K562 (cell line): ENCODE results near the gene ARL3. TPM values are rescaled to one million over a fixed set of nuclear protein-coding genes. Genes with fewer than 3 reads are reported as not detected.

Experiments
- ESRRA ChIP-seq: fragments of 450-650 bp; IDR thresholded peaks from 2 replicates; pipeline ENCODE4 v1.6.1; 2014; ENCODE audit warnings: low read depth, mild to moderate bottlenecking, moderate library complexity, borderline replicate concordance
- FIP1L1 ChIP-seq: fragments of 200-400 bp; formaldehyde crosslinking; IDR thresholded peaks from 2 replicates; pipeline ENCODE4 v1.6.1; 2018; ENCODE audit warnings: mild to moderate bottlenecking, low read depth, low read length; ENCODE audit not compliant: poor library complexity, severe bottlenecking
- GABPA ChIP-seq: fragments of 200-800 bp; sonication (Bioruptor generic); conservative IDR thresholded peaks from 2 replicates; pipeline ENCODE4 v1.6.1; 2016; ENCODE audit warnings: low read depth, missing genetic modification characterization, missing compliant biosample characterization
- GABPB1 ChIP-seq: sonication (generic); formaldehyde crosslinking; IDR thresholded peaks from 2 replicates; pipeline ENCODE4 v1.8.0; 2022; ENCODE audit warnings: mild to moderate bottlenecking, missing genetic modification reagents
- HDGF ChIP-seq: fragments of 450-650 bp; IDR thresholded peaks from 2 replicates; pipeline ENCODE4 v1.6.1; 2016
- RB1 ChIP-seq: fragments of 450-650 bp; IDR thresholded peaks from 2 replicates; pipeline ENCODE4 v1.6.1; 2017; ENCODE audit warnings: low read depth, mild to moderate bottlenecking
- TAF1 ChIP-seq: IDR thresholded peaks from 2 replicates; pipeline ENCODE4 v1.6.1; 2011; ENCODE audit warnings: mild to moderate bottlenecking, low read length, moderate library complexity; ENCODE audit not compliant: insufficient read depth, control insufficient read depth, severe bottlenecking; ENCODE audit errors: extremely low read depth
- polyA plus RNA-seq, 8 experiments: library from polyadenylated mRNA; depleted of rRNA in 4 of 8; stranded (reverse) in 5 of 8; unstranded in 3 of 8; fragments of >200 nt; fragmentation: Nextera tagmentation in 2 of 8; fragmentation: Illumina TruSeq in 1 of 8; extraction: Ambion mirVana in 2 of 8; extraction: Trizol in 1 of 8; gene quantifications; 2 replicates each; pipeline versions ENCODE4 v1.2.1 to v1.2.3, GENCODE V29; 2011 to 2014; ENCODE audit warnings: inconsistent platforms in 1 of 8, missing spikeins in 1 of 8
- total RNA-seq, 7 experiments: library from RNA; depleted of rRNA in 6 of 7; stranded (reverse); fragments of >200 nt in 6 of 7; fragmentation: Illumina TruSeq in 2 of 7; extraction: Trizol in 2 of 7; gene quantifications; 2 replicates each; pipeline versions ENCODE4 v1.2.1 to v1.2.3, GENCODE V29; 2011 to 2021; ENCODE audit warnings: low replicate concordance in 1 of 7
- TF ChIP-seq, protein P1 (sequence below), 2 experiments: fragments of 450-650 bp in 1 of 2; sonication (generic) in 1 of 2; formaldehyde crosslinking in 1 of 2; IDR thresholded peaks; 2 replicates each; pipeline versions ENCODE4 v1.7.1 to v1.9.0; 2016 to 2022; ENCODE audit warnings: inconsistent platforms in 1 of 2, mild to moderate bottlenecking in 1 of 2, missing genetic modification reagents in 1 of 2
- TF ChIP-seq, protein P2 (sequence below), 2 experiments: IDR thresholded peaks; 2 replicates each; pipeline ENCODE4 v1.6.1; 2012; ENCODE audit warnings: improper control_type of control experiment in 2 of 2, low read depth in 2 of 2, low read length in 2 of 2, borderline replicate concordance in 1 of 2
- TF ChIP-seq, protein P3 (sequence below): fragments of 450-650 bp; IDR thresholded peaks from 2 replicates; pipeline ENCODE4 v1.6.1; 2014; ENCODE audit warnings: low read depth, mild to moderate bottlenecking, moderate library complexity, borderline replicate concordance

Gene ARL3
- total and polyA plus RNA-seq, 9 of the 15 experiments (the other 6 are each of a cell fraction or from before 2014, with no cell fraction given): 2.9 to 8.9 (median 4.8) TPM

DNA sequence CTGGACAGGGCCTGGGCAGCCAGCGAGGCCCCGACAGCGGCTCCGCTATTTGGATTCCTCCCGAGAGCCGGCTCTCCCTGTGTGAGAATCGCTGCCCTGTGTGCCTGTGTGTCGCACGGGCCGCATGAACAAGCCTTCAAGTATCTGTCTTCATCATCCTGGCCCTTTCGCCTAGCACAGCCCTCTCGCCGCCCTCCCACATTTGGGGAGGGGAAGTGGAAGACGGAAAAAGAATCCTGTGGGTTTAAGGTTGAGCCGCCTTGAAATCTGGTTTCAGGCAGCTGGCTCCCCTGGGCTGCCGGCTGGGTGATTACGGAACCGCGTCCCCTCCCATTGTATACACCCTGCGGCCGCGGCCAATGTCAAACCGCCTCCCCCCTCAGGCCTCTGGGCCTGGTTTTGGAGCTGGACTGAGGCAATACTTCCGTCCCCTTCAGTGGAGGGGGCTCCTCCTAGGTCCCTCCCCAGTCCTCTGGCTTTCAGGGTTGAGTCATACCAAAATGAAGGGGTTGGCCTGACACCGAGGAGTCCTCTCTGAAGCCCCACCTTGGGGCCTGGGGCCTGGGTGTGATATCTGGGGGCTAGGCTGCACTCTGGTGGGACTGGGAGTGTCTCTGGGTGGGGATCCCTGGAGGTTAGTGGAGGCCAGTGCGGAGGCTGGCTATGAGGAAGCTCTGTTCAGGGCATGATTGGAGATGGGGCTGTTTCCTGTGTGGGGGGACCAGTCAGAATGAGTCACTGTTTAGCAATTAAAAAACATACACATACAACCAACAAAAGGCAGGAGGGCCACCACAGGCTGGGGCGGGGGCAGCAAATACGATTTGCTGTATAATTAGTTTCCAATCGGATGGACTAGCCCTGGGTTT, 68.2 kb downstream of the ARL3 start (continued):
- TF ChIP-seq, protein P1, sequence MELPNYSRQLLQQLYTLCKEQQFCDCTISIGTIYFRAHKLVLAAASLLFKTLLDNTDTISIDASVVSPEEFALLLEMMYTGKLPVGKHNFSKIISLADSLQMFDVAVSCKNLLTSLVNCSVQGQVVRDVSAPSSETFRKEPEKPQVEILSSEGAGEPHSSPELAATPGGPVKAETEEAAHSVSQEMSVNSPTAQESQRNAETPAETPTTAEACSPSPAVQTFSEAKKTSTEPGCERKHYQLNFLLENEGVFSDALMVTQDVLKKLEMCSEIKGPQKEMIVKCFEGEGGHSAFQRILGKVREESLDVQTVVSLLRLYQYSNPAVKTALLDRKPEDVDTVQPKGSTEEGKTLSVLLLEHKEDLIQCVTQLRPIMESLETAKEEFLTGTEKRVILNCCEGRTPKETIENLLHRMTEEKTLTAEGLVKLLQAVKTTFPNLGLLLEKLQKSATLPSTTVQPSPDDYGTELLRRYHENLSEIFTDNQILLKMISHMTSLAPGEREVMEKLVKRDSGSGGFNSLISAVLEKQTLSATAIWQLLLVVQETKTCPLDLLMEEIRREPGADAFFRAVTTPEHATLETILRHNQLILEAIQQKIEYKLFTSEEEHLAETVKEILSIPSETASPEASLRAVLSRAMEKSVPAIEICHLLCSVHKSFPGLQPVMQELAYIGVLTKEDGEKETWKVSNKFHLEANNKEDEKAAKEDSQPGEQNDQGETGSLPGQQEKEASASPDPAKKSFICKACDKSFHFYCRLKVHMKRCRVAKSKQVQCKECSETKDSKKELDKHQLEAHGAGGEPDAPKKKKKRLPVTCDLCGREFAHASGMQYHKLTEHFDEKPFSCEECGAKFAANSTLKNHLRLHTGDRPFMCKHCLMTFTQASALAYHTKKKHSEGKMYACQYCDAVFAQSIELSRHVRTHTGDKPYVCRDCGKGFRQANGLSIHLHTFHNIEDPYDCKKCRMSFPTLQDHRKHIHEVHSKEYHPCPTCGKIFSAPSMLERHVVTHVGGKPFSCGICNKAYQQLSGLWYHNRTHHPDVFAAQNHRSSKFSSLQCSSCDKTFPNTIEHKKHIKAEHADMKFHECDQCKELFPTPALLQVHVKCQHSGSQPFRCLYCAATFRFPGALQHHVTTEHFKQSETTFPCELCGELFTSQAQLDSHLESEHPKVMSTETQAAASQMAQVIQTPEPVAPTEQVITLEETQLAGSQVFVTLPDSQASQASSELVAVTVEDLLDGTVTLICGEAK (IDR thresholded peaks at IDR 0.05): 0 out of 2 replicates have a peak, but pooled peaks have one; percentile 47
- TF ChIP-seq, protein P1 (CRISPR knock-in tag; IDR thresholded peaks at IDR 0.05): no peak
- TF ChIP-seq, protein P2, sequence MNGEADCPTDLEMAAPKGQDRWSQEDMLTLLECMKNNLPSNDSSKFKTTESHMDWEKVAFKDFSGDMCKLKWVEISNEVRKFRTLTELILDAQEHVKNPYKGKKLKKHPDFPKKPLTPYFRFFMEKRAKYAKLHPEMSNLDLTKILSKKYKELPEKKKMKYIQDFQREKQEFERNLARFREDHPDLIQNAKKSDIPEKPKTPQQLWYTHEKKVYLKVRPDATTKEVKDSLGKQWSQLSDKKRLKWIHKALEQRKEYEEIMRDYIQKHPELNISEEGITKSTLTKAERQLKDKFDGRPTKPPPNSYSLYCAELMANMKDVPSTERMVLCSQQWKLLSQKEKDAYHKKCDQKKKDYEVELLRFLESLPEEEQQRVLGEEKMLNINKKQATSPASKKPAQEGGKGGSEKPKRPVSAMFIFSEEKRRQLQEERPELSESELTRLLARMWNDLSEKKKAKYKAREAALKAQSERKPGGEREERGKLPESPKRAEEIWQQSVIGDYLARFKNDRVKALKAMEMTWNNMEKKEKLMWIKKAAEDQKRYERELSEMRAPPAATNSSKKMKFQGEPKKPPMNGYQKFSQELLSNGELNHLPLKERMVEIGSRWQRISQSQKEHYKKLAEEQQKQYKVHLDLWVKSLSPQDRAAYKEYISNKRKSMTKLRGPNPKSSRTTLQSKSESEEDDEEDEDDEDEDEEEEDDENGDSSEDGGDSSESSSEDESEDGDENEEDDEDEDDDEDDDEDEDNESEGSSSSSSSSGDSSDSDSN (IDR thresholded peaks at IDR 0.05; ENCODE audit: borderline replicate concordance in 1 of 2, low read depth in 2 of 2, low read length in 2 of 2): peak; percentile 69 to 87; a peak in 1 of 4 replicates
- TF ChIP-seq TAF1 (peak; percentile 39), GABPB1 (peak; percentile 67; the same call in 1 of the 2 replicates), ESRRA (peak; percentile 69; the same call in 1 of the 2 replicates), GABPA (peak; percentile 73), RB1 (peak; percentile 20; the same call in 1 of the 2 replicates), FIP1L1 (no peak), HDGF (0 out of 2 replicates have a peak, but pooled peaks have one; percentile 48)
- TF ChIP-seq, protein P3, sequence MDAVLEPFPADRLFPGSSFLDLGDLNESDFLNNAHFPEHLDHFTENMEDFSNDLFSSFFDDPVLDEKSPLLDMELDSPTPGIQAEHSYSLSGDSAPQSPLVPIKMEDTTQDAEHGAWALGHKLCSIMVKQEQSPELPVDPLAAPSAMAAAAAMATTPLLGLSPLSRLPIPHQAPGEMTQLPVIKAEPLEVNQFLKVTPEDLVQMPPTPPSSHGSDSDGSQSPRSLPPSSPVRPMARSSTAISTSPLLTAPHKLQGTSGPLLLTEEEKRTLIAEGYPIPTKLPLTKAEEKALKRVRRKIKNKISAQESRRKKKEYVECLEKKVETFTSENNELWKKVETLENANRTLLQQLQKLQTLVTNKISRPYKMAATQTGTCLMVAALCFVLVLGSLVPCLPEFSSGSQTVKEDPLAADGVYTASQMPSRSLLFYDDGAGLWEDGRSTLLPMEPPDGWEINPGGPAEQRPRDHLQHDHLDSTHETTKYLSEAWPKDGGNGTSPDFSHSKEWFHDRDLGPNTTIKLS: peak; percentile 22; the same call in 1 of the 2 replicates
